B cell (primary cell): ENCODE results near the gene NAA15.

Experiments
- EZH2 ChIP-seq: IDR thresholded peaks from 2 replicates; pipeline ENCODE4 v1.6.1; 2012; ENCODE audit warnings: borderline replicate concordance, low read depth, mild to moderate bottlenecking, moderate library complexity, low read length; ENCODE audit not compliant: insufficient read depth, poor library complexity, severe bottlenecking
- TF ChIP-seq, protein P1 (sequence below): fragments of 200-600 bp; IDR thresholded peaks from one replicate; pipeline ENCODE4 v1.8.0; 2022; ENCODE audit warnings: antibody characterized with exemption, mild to moderate bottlenecking

DNA sequence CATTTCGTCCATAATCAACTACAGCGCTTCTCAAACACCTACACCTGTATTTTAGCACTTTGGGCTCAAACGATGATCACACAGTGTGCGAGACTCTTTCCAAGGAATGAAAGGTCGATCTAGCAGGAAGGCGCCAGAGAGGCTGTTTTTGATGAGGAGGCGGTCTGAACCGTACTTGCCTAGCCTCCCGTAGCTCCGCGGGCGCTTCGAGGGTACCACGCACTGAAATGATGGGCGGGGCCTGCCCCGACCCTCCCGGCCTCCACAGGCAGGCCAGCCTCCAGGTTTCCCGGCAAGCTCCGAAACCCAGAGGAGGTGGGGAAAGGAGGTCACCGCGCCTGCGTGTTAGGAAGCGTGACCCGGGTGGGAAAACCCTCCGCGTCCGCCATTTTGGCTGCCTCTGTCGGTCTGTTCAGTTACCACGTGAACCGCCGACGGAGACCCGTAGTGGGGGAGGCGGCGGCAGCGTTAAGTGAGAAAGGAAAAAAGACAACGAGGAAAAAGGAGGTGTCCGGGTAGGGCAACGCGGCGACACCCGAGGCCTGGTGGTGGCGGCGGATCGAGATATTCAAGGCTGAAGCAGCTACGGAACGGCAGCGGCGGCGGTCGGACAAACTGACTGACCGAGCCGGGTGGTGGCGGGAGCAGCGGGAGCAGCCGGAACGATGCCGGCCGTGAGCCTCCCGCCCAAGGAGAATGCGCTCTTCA, at the start of gene NAA15:
- TF ChIP-seq, protein P1, sequence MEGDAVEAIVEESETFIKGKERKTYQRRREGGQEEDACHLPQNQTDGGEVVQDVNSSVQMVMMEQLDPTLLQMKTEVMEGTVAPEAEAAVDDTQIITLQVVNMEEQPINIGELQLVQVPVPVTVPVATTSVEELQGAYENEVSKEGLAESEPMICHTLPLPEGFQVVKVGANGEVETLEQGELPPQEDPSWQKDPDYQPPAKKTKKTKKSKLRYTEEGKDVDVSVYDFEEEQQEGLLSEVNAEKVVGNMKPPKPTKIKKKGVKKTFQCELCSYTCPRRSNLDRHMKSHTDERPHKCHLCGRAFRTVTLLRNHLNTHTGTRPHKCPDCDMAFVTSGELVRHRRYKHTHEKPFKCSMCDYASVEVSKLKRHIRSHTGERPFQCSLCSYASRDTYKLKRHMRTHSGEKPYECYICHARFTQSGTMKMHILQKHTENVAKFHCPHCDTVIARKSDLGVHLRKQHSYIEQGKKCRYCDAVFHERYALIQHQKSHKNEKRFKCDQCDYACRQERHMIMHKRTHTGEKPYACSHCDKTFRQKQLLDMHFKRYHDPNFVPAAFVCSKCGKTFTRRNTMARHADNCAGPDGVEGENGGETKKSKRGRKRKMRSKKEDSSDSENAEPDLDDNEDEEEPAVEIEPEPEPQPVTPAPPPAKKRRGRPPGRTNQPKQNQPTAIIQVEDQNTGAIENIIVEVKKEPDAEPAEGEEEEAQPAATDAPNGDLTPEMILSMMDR, result no peak
- no peak for TF ChIP-seq EZH2
